Measurements from ENCODE around the gene MEIS2.

The MEIS2 gene

GRCh38 chr15:37100109-37100965, at the start of gene MEIS2:
MEIS2 (minus strand) TSS chr15:37100549; CDS start chr15:37099466, 1,083 bp downstream.
- DNase-seq (ENCODE audit: low spot score): peak; percentile 75

DNA sequence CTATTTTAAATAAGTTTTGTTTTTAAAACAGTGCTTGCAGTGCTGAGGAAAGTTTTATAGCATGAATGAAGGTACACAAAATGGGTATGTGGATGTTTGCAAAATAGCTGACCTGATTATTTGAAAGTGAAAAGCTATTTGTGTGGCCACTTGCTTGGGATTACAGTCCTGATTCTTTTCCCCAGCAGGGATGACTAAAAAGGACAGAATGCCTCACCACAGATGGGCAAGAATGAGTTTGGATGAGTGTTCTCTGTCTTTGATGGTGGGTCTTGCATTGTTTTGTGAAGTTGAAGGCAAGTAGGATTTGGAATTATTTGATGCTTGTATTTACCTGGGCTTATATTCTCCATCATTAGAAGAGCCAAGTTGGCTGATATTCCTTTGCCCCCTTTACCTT, 48.8 kb upstream of the MEIS2 start:
- no peak for DNase-seq (ENCODE audit: low spot score)

GRCh38 chr15:37148714-37149113, 48.4 kb upstream of the MEIS2 start:
- no peak for DNase-seq (ENCODE audit: low spot score)

DNA sequence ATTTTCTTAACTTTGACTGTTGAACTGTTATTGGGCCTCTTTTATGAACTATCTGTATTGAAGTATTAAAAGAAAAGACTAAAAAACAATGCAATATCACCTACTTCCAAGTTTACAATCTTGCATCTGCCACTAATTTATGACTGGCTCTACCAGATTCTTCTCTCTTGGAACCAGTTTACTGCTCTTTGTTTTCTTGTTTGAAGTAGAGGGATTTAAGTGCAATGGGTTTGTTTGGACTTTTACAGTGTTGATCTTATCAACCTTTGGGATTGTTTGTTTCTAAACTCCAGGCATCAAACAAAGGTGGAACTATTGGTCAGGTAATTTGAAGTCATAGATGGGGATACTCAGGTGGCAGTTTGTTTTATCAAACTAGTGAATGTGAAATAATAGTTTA, 43.0 kb upstream of the MEIS2 start:
- no peak for DNase-seq (ENCODE audit: low spot score)

- DNase-seq (ENCODE audit: low spot score): no peak
Measured at GRCh38 chr15:37142371-37142770, 42.0 kb upstream of the MEIS2 start.

- DNase-seq (ENCODE audit: low spot score): no peak
Measured at GRCh38 chr15:37140531-37141058, 40.2 kb upstream of the MEIS2 start.

DNA sequence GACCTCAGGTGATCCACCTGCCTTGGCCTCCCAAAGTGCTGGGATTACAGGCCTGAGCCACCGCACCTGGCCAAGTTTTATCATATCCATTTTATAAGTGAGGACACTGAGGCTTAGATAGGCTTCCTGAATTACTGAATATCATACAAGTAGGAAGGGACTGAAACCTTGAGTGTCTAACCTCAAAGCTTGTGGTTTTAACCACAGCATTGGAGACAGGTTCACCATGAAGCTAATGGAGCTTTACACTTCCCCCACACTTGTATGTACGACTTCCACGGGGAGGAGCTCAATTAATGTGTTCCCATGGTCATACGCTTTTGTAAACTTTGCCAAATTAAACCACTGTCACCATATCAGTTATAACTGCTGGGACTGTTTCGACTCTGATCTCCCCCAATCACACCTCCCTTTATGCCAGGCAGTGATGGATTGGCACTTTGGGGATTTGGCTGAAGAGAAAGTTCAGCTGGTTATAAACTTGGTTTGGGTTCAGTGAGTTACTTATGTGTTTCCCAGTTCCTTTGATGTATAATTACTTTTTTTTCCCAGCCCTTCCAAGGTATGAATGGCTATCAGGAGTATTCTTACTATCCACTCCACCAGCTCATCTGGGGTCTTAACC, 38.4 kb upstream of the MEIS2 start:
- no peak for DNase-seq (ENCODE audit: low spot score)

- DNase-seq (ENCODE audit: low spot score): no peak
Measured at GRCh38 chr15:37137221-37137620, 36.9 kb upstream of the MEIS2 start.

DNA sequence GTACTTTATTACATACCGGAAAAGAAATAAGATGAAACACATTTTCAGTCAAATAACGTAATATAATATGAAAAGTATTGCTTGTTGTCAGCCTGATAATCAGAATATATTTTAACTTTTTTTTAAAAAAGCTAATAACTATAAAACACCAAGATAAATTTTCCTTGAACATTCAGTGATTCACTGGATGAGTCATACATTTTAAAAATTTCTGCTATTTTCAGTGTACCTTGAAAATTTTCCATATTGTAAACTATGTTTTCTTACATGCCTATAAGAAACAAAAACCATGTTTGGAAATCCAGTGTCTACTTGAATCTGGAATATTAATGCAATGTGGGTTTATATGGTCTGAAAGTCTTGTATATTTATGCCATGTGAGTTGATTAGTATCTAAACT, 36.3 kb upstream of the MEIS2 start:
- DNase-seq (ENCODE audit: low spot score): no peak

- DNase-seq (ENCODE audit: low spot score): peak; percentile 67
Measured at GRCh38 chr15:37135225-37135624, 34.9 kb upstream of the MEIS2 start.

DNA sequence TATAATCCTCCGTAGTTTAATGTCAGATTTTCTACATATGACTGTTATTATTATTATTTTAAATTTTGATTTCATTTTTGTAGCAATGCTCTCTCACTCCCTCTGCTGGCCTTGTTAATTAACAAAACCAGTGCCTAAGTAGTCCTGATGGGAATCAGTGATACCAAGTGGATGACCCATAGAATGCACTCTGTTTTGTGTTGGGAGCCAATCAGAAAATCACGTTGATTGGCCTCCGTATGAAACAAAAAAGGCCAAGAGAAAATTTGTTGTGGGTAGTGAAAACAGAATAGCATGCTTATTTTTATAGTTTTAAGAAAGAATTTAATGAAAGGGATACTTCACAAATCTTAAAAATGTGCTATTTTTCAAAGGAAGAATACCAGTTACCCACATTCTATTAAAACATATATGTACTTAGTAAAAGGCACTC, 34.4 kb upstream of the MEIS2 start:
- DNase-seq (ENCODE audit: low spot score): peak; percentile 59

- DNase-seq (ENCODE audit: low spot score): no peak
Measured at GRCh38 chr15:37134244-37134643, 33.9 kb upstream of the MEIS2 start.

DNA sequence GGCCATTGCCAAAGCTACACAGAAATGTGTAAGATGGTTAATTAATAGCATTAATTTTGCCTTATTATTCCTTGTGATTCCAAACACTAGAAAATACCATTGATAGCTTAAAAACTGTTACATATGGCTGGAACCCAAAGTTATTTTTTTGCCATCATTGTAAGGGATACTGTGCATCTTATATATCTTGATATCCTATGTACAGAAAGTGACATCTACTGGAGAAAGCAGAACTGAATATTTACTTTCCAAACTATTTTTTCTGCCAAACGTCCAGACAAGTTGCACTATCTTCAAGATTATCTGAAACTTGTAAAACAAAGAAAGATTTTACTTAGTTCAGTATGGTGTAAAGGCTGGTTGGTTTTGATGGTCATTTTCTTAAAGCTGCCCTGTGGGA, 33.3 kb upstream of the MEIS2 start:
- DNase-seq (ENCODE audit: low spot score): peak; percentile 20

GRCh38 chr15:37132826-37133417, 32.6 kb upstream of the MEIS2 start:
- DNase-seq (ENCODE audit: low spot score): no peak

- no peak for DNase-seq (ENCODE audit: low spot score)
Measured at GRCh38 chr15:37131621-37132020, 31.3 kb upstream of the MEIS2 start.

GRCh38 chr15:37130356-37130755, 30.0 kb upstream of the MEIS2 start:
- DNase-seq (ENCODE audit: low spot score): no peak

DNA sequence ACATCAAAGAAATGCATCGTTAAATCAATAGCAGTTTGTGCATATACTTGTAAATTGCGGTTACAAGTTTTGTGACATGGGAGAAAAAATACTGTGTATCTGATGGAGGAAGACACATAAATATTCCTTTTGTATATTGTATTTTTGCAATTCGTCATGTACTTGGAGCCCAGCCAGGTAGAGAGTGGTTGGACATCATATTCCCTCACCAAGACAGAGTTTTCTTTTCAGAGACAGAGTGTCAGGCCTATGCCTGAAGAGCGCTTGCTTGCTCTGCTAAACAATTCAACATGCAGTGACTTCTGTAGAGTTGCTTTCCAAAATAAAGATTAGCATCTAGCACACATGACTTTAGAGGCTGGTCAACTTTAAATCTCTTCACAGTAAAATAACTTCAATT, 24.8 kb upstream of the MEIS2 start:
- DNase-seq (ENCODE audit: low spot score): no peak

DNA sequence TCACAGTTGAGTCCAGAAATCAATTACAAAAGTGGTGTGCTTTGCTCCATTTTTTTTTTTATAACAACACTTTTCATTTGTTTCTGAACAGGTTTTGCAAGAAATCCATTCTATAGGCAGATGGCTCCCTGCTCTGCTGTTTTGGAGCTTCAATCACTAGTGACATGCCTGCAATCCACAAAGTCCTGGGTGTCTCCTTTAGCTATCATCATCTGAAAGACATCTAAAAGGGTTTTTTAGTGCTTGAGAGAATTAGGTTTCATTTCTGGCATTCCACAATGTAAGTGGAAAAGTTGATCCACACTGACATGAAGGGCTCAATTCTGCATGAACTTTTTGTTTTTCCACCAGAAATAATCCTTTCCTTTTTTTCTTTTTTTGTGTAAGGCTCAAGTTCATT, 24.0 kb upstream of the MEIS2 start:
- no peak for DNase-seq (ENCODE audit: low spot score)

- no peak for DNase-seq (ENCODE audit: low spot score)
Measured at GRCh38 chr15:37122703-37123102, 22.4 kb upstream of the MEIS2 start.

DNA sequence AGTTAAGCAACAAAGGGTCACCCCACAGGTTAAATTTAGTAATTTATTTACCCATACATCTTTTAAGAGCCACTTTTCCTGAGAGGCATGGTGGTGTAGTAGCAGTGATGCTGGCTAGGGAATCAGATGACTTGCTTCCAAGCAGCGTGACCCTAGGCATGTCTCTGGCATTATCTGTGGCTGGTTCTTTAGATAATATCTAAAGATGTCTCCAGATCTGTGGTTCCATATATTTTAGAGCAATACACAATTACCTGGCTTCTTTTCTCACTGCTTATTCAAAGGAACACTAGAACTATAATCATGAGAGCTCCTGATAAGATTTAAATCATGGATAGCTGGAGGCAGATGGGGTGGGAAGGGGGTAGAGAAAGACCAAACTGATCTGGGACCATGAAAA, 21.1 kb upstream of the MEIS2 start:
- no peak for DNase-seq (ENCODE audit: low spot score)

GRCh38 chr15:37117030-37117429, 16.7 kb upstream of the MEIS2 start:
- DNase-seq (ENCODE audit: low spot score): no peak

DNA sequence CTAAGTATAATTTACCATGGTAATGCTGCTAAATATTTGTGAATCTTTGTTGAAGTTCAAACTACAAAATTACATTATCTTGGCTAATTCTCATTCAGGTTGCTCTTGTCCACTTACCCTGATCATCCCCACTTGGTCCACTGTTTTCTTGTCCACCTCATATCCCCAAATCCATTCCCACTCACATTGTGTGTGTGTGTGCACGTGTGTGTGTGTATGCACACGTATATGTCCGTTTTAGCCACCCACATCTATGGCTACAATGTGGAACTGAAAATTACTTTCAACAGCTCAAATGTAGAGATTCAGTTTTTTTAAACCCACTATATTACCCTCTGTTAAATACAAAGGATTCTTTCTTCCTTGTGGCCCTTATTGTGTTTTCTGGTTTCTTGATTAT, 15.2 kb upstream of the MEIS2 start:
- DNase-seq (ENCODE audit: low spot score): no peak

All from NAMALWA (cell line).